GM19372 (cell line): ENCODE results near the gene TXNRD2.

Source experiments
- ATAC-seq: cut with Tn5 transposase; IDR thresholded peaks from one replicate; pipeline ENCODE4 v1.9.1; 2021; ENCODE audit warnings: mild to moderate bottlenecking, low read depth, moderate library complexity; ENCODE audit not compliant: unreplicated experiment

The TXNRD2 gene

GRCh38 chr22:19968450-19968891, 26.9 kb upstream of the TXNRD2 start:
- ATAC-seq = no peak

GRCh38 chr22:19967850-19968449, 26.3 kb upstream of the TXNRD2 start:
- ATAC-seq = no peak

GRCh38 chr22:19966908-19967750, 25.5 kb upstream of the TXNRD2 start:
- ATAC-seq = no peak

DNA sequence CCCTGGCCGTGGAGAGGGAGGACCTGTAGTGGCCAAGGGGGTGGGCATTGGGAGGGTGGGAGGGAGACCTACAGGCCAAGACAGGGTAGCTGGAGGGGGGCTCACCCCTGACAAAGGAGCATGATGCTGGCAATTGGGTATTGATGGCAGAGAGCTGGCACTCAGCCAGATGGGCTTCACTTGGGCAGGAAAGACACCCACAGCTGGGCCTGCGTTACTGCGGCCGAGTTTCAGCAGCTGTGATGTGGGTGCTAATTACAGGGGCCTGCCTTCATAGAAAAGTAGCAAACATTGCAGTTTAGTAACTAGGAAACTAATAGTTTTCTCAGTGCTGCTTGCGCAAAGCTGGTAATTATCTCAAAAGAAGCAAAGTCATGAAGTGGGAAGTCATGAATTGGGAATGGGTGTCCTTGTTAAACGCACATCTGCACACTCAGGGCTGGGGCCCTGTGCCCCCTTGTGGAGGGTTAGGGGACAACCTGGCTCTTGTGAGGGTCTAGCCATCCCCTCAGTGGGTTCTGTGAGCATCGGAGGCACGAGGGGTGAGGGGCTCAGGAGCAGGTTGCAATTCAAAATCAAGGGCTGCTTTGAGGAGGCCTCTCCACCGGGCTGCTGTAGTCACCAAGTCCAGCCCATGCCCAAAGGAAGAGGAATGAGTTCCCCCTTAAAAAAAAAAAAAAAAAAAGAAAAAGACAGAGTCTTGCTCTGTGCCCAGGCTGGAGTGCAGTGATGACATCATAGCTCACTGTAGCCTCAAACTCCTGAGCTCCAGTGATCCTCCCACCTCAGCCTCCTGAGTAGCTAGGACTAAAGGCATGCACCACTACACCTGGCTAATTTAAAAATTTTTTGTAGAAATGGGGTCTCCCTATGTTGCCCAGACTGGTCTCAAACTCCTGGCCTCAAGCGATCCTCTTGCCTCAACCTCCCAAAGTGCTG, 24.4 kb upstream of the TXNRD2 start:
- no peak for ATAC-seq

DNA sequence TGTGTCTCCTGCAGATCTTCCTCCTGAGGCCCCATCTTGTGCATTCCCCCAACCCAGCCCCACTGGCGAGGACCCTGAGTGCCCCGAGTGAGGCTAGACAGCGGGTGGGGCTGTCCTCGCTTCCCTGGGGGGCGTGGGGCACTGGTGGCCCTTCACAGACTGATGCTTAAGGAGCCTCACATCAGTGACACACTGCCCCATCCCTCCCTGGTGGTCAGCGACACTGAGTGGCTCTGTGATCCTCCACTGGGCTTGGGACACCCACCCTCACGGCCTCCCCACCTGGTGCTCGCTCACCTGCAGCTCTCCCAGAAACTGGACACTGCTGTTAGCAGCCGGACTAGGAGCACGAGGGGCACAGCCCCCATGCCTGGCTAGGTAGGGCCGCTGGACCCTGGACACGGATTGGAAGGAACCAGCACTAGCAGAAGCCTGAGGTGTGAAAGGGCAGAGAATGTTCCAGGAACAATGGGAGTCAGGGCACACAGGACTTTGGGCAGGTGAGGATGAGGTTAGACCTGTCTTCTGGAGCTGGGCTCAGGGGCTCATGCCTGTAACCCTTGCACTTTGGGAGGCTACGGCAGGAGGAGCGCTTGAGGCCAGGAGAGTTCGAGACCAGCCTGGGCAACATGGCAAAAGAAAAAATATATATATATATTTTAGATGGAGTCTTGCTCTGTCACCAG, 23.2 kb upstream of the TXNRD2 start:
- ATAC-seq = no peak

DNA sequence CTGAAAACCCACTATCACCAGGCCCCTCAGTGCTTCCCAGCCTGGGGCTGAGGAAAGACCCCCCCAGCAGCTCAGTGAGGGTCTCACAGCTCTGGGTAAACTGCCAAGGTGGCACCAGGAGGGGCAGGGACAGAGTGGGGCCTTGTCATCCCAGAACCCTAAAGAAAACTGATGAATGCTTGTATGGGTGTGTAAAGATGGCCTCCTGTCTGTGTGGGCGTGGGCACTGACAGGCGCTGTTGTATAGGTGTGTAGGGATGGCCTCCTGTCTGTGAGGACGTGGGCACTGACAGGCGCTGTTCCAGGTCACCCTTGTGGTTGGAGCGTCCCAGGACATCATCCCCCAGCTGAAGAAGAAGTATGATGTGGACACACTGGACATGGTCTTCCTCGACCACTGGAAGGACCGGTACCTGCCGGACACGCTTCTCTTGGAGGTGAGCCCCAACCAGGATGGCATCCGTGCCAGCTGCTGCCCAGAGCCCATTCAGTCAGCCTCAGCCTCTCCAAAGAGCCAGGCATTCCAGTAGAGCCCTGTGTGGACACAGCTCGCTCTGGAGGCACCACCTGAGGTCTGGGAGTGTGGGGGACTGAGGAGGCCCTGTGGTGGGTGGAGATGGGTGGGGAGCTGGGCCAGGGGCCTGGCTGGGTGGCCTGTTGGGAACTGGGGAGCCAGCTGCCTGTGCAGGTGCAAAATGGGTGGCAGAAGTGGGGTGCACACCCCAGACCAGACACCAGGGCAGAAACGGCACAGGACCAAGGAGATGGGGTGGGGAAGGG, 22.4 kb upstream of the TXNRD2 start:
- no peak for ATAC-seq

- no peak for ATAC-seq
These were observed 21.5 kb upstream of the TXNRD2 start for GRCh38 chr22:19962909-19963806.

DNA sequence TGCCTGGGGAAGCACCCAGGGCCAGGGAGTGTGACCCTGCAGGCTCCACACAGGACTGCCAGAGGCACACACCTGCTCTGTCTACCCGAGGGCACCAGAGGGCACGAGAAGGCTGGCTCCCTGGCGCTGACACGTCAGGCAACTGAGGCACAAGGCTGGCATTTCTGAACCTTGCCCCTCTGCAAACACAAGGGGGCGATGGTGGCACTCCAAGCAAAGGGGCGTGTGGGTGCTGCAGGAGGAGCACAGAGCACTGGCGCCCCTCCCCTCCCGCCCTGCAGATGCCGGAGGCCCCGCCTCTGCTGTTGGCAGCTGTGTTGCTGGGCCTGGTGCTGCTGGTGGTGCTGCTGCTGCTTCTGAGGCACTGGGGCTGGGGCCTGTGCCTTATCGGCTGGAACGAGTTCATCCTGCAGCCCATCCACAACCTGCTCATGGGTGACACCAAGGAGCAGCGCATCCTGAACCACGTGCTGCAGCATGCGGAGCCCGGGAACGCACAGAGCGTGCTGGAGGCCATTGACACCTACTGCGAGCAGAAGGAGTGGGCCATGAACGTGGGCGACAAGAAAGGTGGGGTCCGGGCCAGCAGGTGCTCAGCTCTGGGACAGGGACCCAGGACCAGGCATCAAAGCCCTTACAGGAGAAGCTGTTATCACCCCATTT, 20.8 kb upstream of the TXNRD2 start:
- no peak for ATAC-seq

DNA sequence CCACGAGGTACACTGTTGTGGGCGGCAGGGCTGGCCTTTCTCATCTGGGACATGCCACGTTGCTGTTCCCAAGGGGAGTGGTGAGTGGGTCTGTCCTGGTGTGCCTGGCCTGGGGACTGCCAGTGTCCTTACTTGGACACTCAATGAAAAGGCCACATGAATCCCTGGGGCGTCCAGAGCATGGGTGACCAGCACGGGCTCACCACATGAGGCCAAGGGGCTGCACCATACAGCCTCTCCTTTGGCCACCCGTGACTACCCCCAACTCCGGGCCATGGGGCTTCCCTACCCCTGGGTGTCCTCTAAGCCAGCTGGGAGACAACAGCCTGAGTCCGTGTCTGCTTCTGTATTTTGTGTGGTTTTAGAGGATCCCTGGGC, 20.2 kb upstream of the TXNRD2 start:
- no peak for ATAC-seq

DNA sequence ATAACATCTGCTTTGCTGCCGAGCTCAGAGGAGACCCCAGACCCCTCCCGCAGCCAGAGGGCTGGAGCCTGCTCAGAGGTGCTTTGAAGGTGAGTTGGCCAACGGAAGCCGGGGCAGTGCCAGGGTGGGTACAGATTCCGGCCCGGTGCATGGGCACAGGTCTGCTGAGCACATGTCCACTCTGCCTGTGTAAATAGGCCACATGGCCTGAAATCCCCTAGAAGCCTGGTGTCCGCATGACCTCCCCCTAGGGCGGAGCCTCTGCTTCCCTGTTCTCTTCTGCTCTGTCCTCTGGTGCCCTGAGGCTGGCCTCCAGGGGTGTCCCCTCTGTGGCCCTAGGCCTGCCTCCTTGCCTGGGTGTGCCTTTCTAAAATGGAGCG, 19.6 kb upstream of the TXNRD2 start:
- ATAC-seq = no peak

DNA sequence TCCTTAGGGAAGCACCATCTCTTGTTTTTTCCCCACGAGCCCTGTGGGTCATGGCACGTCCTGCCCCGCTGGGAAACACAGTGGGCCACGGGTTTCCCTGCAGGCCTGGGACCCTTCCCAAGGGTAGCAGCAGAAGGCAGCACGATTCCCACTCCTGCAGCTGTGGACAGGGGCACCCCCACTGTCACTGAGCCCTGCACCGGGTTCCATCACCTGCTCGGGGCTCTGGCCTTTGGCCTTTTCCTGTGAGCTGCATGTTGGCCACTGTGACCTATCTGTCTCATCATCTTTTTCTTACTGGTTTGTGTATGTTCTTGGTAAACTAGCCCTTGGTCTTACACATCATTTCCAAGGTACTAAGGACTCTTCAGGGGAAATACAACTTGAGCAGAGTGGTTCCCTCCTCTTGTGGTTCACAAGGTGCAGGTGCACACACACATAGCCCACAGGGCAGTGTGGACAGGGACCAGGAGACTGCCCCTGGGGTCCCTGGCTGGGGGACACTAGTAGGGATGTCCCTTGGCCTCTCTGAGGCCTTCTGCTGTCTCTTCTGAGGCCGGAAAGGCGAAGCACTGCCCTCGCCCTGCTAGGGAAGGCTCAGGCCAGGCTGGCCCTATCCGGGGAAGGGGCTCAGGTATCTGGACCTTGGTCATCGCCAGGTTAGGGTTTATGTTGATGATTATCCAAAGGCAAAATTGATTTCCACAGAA, 19.0 kb upstream of the TXNRD2 start:
- ATAC-seq = no peak

DNA sequence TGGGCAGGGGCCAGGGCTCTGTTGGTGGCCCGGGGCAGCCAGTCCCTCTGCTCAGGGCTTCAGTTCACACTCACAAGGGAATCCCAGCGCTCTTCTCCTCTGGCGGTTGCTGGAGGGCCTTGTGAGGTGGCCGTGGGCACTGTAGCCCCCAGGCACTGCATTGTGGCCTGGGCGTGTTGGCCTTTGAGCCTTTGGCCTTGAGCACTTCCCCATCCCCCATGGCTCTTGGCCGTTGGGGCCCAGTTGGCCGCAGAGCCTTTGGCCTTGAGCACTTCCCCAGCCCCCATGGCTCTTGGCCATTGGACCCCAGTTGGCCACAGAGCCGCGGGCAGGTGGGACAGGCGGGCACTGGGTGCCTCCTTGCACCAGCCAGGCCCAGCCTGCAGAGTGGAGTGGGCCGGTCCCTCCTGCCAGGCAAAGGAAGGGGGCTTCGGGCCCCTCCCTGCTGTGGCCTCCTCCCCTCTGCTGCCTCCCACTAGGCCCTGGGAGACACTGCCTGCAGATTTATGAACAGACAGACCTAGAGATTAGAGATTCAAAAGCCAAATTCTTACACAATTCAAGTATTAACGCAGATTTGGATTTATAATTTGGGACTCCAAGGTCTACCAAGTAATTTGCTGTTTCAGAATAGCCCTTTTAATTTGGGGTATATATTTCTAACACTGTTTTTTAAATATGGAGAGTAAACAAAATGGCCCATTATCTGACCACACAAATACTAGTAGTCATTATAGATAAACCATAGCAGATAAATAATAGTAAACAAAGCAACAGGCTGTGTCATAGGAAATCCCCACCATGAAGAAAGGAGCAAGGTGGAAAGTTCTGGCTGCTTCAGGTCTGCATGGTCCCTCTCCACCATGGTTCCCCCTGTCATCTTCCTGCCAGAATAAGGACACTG, 18.2 kb upstream of the TXNRD2 start:
- no peak for ATAC-seq

GRCh38 chr22:19959043-19959586, 17.5 kb upstream of the TXNRD2 start:
- ATAC-seq = no peak

GRCh38 chr22:19958083-19959042, 16.7 kb upstream of the TXNRD2 start:
- no peak for ATAC-seq

DNA sequence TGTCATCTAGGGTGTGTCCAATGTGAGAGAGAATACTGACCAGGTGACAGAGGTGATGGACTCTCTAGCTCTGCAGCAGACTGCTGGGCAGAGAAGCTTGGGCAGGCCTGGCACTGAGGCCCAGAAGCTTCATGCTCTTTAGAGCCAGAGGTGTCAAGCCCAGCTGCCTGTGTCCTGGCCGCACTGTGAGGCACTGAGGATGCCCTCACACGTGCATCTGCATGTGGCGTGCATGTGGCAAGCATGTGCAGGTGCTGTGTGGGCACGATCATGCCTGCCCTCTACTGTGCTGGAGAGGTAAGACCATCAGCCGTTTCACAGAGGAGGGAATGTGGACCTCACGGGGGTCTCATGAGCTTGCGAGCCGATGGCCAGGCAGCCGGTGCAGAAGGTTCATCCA, 15.8 kb upstream of the TXNRD2 start:
- ATAC-seq = no peak
